GM19023 (cell line): ENCODE measurements around the gene AKR1C4.
"Not testable (repeated sequence)": the region's sequence is repeated elsewhere in the genome, so short reads cannot be mapped to it uniquely, and the experiment has no call there.

Experiments
- ATAC-seq: cut with Tn5 transposase; IDR thresholded peaks from one replicate; pipeline ENCODE4 v1.9.1; 2021; ENCODE audit warnings: mild to moderate bottlenecking, moderate library complexity; ENCODE audit not compliant: unreplicated experiment

Gene AKR1C4

GRCh38 chr10:5196702-5197113 lies at the start of gene AKR1C4:
Gene AKR1C4 (plus strand): TSS chr10:5196837. CDS start chr10:5196868, 31 bp downstream.
- ATAC-seq, result no peak

- no peak for ATAC-seq
These were observed 49.8 kb upstream of the AKR1C4 start for GRCh38 chr10:5146920-5147254.

- no peak for ATAC-seq
These were observed 49.2 kb upstream of the AKR1C4 start for GRCh38 chr10:5147255-5147980.

- no peak for ATAC-seq
These were observed 48.5 kb upstream of the AKR1C4 start for GRCh38 chr10:5147981-5148677.

- no peak for ATAC-seq
These were observed 48.0 kb upstream of the AKR1C4 start for GRCh38 chr10:5148678-5149032.

GRCh38 chr10:5151076-5151475 lies 45.6 kb upstream of the AKR1C4 start:
- no peak for ATAC-seq

- no peak for ATAC-seq
These were observed 40.7 kb upstream of the AKR1C4 start for GRCh38 chr10:5155951-5156350.

- no peak for ATAC-seq
These were observed 39.1 kb upstream of the AKR1C4 start for GRCh38 chr10:5157501-5157900.

- no peak for ATAC-seq
These were observed 37.5 kb upstream of the AKR1C4 start for GRCh38 chr10:5159126-5159525.

- ATAC-seq, result no peak
These were observed 33.1 kb upstream of the AKR1C4 start for GRCh38 chr10:5163487-5163886.

GRCh38 chr10:5165738-5166137 lies 30.9 kb upstream of the AKR1C4 start:
- ATAC-seq, result no peak

- ATAC-seq, result no peak
These were observed 27.7 kb upstream of the AKR1C4 start for GRCh38 chr10:5168897-5169420.

GRCh38 chr10:5175581-5175980 lies 21.1 kb upstream of the AKR1C4 start:
- not testable (repeated sequence) for ATAC-seq

GRCh38 chr10:5180503-5180902 lies 16.1 kb upstream of the AKR1C4 start:
- ATAC-seq, result not testable (repeated sequence)

GRCh38 chr10:5183923-5184322 lies 12.7 kb upstream of the AKR1C4 start:
- no peak for ATAC-seq

- no peak for ATAC-seq
These were observed 11.5 kb upstream of the AKR1C4 start, which contains the start of gene AKR1C8 for GRCh38 chr10:5184987-5185775. Gene AKR1C8 (minus strand): TSS chr10:5185150. CDS start chr10:5185104, 46 bp downstream.

- no peak for ATAC-seq
These were observed 8.8 kb upstream of the AKR1C4 start for GRCh38 chr10:5187867-5188266.

GRCh38 chr10:5188358-5188757 lies 8.3 kb upstream of the AKR1C4 start:
- ATAC-seq, result no peak

- ATAC-seq, result no peak
These were observed 2.2 kb upstream of the AKR1C4 start for GRCh38 chr10:5194431-5194830.

- no peak for ATAC-seq
These were observed 786 bp upstream of the AKR1C4 start for GRCh38 chr10:5195727-5196374.

- no peak for ATAC-seq
These were observed 1.7 kb downstream of the AKR1C4 start for GRCh38 chr10:5198386-5198785.
